K562 (cell line): ENCODE results near the gene NOX5. TPM values are rescaled to one million over a fixed set of nuclear protein-coding genes. Genes with fewer than 3 reads are reported as not detected.

Experiments used
- ATAC-seq: fragments of 200-7000 bp; cut with Tn5 transposase; 3 replicates; pipeline ENCODE4 v1.9.1; 2020; ENCODE audit warnings: moderate library complexity
- BruUV-seq: library from RNA; stranded (reverse); fragments of 400-500 nt; replicated peaks from 2 replicates; lab custom pipeline; 2021; lab: Mats Ljungman, UMichigan
- CTCF ChIA-PET: fragments of 300-600 bp; formaldehyde crosslinking; extraction: SDS; loops from one replicate; lab custom pipeline; 2021; ENCODE audit warnings: low intra/inter-chr PET ratio; lab: Yijun Ruan, JAX
- POLR2A ChIA-PET: fragments of 300-600, 350-650 bp; sonication (Branson Sonifier 250); formaldehyde crosslinking; extraction: SDS; loops from one replicate; lab custom pipeline; 2021; ENCODE audit warnings: antibody characterized with exemption, inconsistent platforms; lab: Yijun Ruan, JAX
- DNase-seq, 4 experiments: peaks; one replicate each; pipeline versions ENCODE4 v3.0.0 to v3.0.0-alpha.2; 2011 to 2018; ENCODE audit warnings: low spot score in 3 of 4, mixed read lengths in 3 of 4; ENCODE audit errors: extremely low read depth in 1 of 4
- FAIRE-seq: peaks from 2 replicates; lab custom pipeline; 2011; peaks lifted over from hg19 to GRCh38; lab: Jason Lieb, UNC
- H2AFZ ChIP-seq: 2 replicates; pipeline ENCODE4 v1.6.0; 2011; ENCODE audit warnings: low read depth, low read length, control low read depth, inconsistent platforms
- H3K27ac ChIP-seq: fragments of 200-600 bp; 3 replicates; pipeline ENCODE4 v1.8.0; 2011; ENCODE audit warnings: low read depth, mild to moderate bottlenecking, control low read depth, inconsistent platforms, low read length, moderate library complexity, mixed read lengths; ENCODE audit errors: extremely low read depth
- H3K27me3 ChIP-seq, 2 experiments: fragments of 300-600 bp in 1 of 2; 2 replicates in 1 of 2; 3 replicates in 1 of 2; pipeline versions ENCODE4 v1.6.0 to v1.8.0; 2011; ENCODE audit warnings: inconsistent platforms in 2 of 2, low read length in 2 of 2, mild to moderate bottlenecking in 1 of 2, mixed read lengths in 1 of 2, moderate library complexity in 1 of 2; ENCODE audit not compliant: control insufficient read depth in 2 of 2, insufficient read depth in 2 of 2
- H3K36me3 ChIP-seq: fragments of 300-600 bp; 3 replicates; pipeline ENCODE4 v1.8.0; 2011; ENCODE audit warnings: mild to moderate bottlenecking, low read length, inconsistent platforms; ENCODE audit not compliant: control insufficient read depth, insufficient read depth
- H3K4me1 ChIP-seq, 2 experiments: fragments of 200-600 bp in 1 of 2; replicated peaks in 1 of 2; 2 replicates in 1 of 2; 3 replicates in 1 of 2; pipeline versions ENCODE4 v1.5.1 to v1.8.0; 2011; ENCODE audit warnings: inconsistent platforms in 2 of 2, low read length in 2 of 2, mild to moderate bottlenecking in 1 of 2, mixed read lengths in 1 of 2, moderate library complexity in 1 of 2; ENCODE audit not compliant: control insufficient read depth in 2 of 2, insufficient read depth in 2 of 2
- H3K4me2 ChIP-seq: 2 replicates; pipeline ENCODE4 v1.6.1; 2011; ENCODE audit warnings: low read length, control low read depth, inconsistent platforms, mixed read lengths; ENCODE audit not compliant: insufficient read depth
- H3K4me3 ChIP-seq: fragments of 200-600 bp; sonication (generic), shearing (Covaris generic); 2 replicates; pipeline ENCODE4 v1.5.1; 2016; ENCODE audit warnings: control low read depth, inconsistent platforms
- H3K79me2 ChIP-seq: fragments of 200-600 bp; 3 replicates; pipeline ENCODE4 v1.8.0; 2011; ENCODE audit warnings: low read length, inconsistent platforms; ENCODE audit not compliant: control insufficient read depth, insufficient read depth
- H3K9ac ChIP-seq, 2 experiments: 2 replicates each; pipeline versions ENCODE4 v1.6.0 to v1.6.1; 2011; ENCODE audit warnings: low read depth in 2 of 2, low read length in 2 of 2, control low read depth in 1 of 2, inconsistent platforms in 1 of 2, mild to moderate bottlenecking in 1 of 2, mixed read lengths in 1 of 2; ENCODE audit not compliant: insufficient read depth in 1 of 2
- H3K9me1 ChIP-seq: one replicate; pipeline ENCODE4 v1.6.0; 2011; ENCODE audit warnings: inconsistent platforms, mild to moderate bottlenecking, low read length, moderate library complexity; ENCODE audit not compliant: control insufficient read depth, insufficient read depth
- H3K9me3 ChIP-seq: replicated peaks from 2 replicates; pipeline ENCODE4 v1.5.1; 2011; ENCODE audit warnings: low read depth, low read length, inconsistent platforms; ENCODE audit not compliant: control insufficient read depth, insufficient read depth
- H4K20me1 ChIP-seq: replicated peaks from 2 replicates; pipeline ENCODE4 v1.6.1; 2011; ENCODE audit warnings: low read length, inconsistent platforms, mixed read lengths; ENCODE audit not compliant: control insufficient read depth, insufficient read depth
- C11orf30 ChIP-seq: fragments of 450-650 bp; IDR thresholded peaks from 2 replicates; pipeline ENCODE4 v1.6.1; 2016; ENCODE audit warnings: low read depth, mild to moderate bottlenecking
- CREBBP ChIP-seq: IDR thresholded peaks from one replicate; pipeline ENCODE4 v1.6.1; 2012; ENCODE audit warnings: low read depth, mild to moderate bottlenecking, control low read depth, inconsistent platforms, low read length
- MAFF ChIP-seq: IDR thresholded peaks from 2 replicates; pipeline ENCODE4 v1.6.1; 2012; ENCODE audit warnings: low read length, improper control_type of control experiment
- MAFG ChIP-seq: fragments of 450-650 bp; conservative IDR thresholded peaks from 2 replicates; pipeline ENCODE4 v1.6.1; 2016; ENCODE audit warnings: missing genetic modification characterization, missing compliant biosample characterization
- MAFK ChIP-seq: IDR thresholded peaks from 2 replicates; pipeline ENCODE4 v1.6.1; 2011; ENCODE audit warnings: low read length, improper control_type of control experiment
- SMARCA4 ChIP-seq: fragments of 450-650 bp; IDR thresholded peaks from 2 replicates; pipeline ENCODE4 v1.6.1; 2016
- SNIP1 ChIP-seq: fragments of 450-650 bp; IDR thresholded peaks from 2 replicates; pipeline ENCODE4 v1.7.1; 2017; ENCODE audit warnings: low read depth, mild to moderate bottlenecking
- ZNF316 ChIP-seq: fragments of 450-650 bp; IDR thresholded peaks from 2 replicates; pipeline ENCODE4 v1.6.1; 2016
- in situ Hi-C: fragments of 300-500 bp; cut with MboI; formaldehyde crosslinking; loops from 4 replicates; pipeline ENCODE4 v1.15.0; 2018; ENCODE audit warnings: inconsistent platforms, mixed read lengths
- intact Hi-C: fragments of 100-400 bp; cut with micrococcal nuclease; formaldehyde crosslinking; loops from 2 replicates; pipeline ENCODE4 v1.14.2; 2022
- polyA plus RNA-seq, 8 experiments: library from polyadenylated mRNA; depleted of rRNA in 4 of 8; stranded (reverse) in 5 of 8; unstranded in 3 of 8; fragments of >200 nt; fragmentation: Nextera tagmentation in 2 of 8; fragmentation: Illumina TruSeq in 1 of 8; extraction: Ambion mirVana in 2 of 8; extraction: Trizol in 1 of 8; gene quantifications; 2 replicates each; pipeline versions ENCODE4 v1.2.1 to v1.2.3, GENCODE V29; 2011 to 2014; ENCODE audit warnings: inconsistent platforms in 1 of 8, missing spikeins in 1 of 8
- total RNA-seq, 7 experiments: library from RNA; depleted of rRNA in 6 of 7; stranded (reverse); fragments of >200 nt in 6 of 7; fragmentation: Illumina TruSeq in 2 of 7; extraction: Trizol in 2 of 7; gene quantifications; 2 replicates each; pipeline versions ENCODE4 v1.2.1 to v1.2.3, GENCODE V29; 2011 to 2021; ENCODE audit warnings: low replicate concordance in 1 of 7
- TF ChIP-seq, protein P1 (sequence below): fragments of 450-650 bp; IDR thresholded peaks from 2 replicates; pipeline ENCODE4 v1.6.1; 2016; ENCODE audit warnings: mild to moderate bottlenecking, moderate library complexity

Gene NOX5
- total and polyA plus RNA-seq, 9 of the 15 experiments (the other 6 are each of a cell fraction or from before 2014, with no cell fraction given): 0.01 TPM; not detected in 8

DNA sequence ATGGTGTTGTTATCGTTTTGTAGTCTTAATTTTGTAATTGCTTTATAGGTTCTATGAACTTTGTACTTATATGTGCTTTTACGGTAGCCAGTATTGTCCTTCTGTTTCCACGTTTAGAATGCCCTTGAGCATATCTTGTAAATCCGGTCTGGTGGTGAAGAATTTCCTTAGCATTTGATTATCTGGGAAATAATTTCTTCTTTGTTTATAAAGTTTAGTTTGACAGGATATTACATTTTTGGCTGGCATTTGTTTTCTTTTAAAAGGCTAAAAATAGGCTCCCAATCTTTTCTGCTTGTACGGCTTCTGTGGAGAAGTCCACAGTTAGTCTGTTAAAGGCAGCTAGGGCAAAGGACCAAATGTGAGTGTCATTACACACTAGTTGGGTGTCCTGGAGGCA, 47.5 kb upstream of the NOX5 start (continued):
- TF ChIP-seq SNIP1 (no peak), CREBBP (no peak)

DNA sequence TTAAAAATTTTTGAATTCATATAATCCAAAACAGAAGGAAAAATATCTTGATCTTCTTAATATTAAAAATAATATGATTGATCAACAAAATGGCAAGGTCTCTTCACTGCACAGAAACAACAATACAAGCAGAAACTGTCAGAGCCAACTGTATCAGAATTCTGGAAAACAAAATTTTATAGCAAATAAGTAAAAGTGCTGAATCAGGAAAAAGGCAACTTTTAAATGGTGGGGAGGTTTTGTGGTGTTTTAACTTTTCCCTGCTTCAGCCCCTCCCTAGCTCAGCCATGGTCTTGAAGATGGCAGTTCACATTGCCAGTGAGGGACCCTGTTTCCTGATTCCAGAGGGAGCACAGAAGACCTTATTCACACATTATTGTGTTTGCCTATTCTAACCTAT, 46.5 kb upstream of the NOX5 start:
- Histone ChIP-seq H3K4me1 (peaks cover 2 to 9% of the 10 kb centered on the region in 2 experiments; a peak in 4 of 5 replicates), H3K36me3 (no peaks in the 10 kb centered on the region), H2AFZ (no peak overlapping the region), H3K27ac (no peak overlapping the region), H3K9me3 (peaks cover 4% of the 10 kb centered on the region; the same call in 1 of the 2 replicates), H3K4me3 (no peak overlapping the region), H3K9ac (no peak overlapping the region), H3K4me2 (no peak overlapping the region), H3K9me1 (peaks cover 2% of the 10 kb centered on the region), H4K20me1 (no peaks in the 10 kb centered on the region), H3K27me3 (no peaks in the 10 kb centered on the region)
- ATAC-seq (no peak), DNase-seq (no peak), FAIRE-seq (no peak)
- no TSS peak for BruUV-seq
- intact Hi-C loops: no loop called here
- in situ Hi-C loops: no loop called here
- TF ChIP-seq C11orf30: peak; percentile 78
- TF ChIP-seq, protein P1, sequence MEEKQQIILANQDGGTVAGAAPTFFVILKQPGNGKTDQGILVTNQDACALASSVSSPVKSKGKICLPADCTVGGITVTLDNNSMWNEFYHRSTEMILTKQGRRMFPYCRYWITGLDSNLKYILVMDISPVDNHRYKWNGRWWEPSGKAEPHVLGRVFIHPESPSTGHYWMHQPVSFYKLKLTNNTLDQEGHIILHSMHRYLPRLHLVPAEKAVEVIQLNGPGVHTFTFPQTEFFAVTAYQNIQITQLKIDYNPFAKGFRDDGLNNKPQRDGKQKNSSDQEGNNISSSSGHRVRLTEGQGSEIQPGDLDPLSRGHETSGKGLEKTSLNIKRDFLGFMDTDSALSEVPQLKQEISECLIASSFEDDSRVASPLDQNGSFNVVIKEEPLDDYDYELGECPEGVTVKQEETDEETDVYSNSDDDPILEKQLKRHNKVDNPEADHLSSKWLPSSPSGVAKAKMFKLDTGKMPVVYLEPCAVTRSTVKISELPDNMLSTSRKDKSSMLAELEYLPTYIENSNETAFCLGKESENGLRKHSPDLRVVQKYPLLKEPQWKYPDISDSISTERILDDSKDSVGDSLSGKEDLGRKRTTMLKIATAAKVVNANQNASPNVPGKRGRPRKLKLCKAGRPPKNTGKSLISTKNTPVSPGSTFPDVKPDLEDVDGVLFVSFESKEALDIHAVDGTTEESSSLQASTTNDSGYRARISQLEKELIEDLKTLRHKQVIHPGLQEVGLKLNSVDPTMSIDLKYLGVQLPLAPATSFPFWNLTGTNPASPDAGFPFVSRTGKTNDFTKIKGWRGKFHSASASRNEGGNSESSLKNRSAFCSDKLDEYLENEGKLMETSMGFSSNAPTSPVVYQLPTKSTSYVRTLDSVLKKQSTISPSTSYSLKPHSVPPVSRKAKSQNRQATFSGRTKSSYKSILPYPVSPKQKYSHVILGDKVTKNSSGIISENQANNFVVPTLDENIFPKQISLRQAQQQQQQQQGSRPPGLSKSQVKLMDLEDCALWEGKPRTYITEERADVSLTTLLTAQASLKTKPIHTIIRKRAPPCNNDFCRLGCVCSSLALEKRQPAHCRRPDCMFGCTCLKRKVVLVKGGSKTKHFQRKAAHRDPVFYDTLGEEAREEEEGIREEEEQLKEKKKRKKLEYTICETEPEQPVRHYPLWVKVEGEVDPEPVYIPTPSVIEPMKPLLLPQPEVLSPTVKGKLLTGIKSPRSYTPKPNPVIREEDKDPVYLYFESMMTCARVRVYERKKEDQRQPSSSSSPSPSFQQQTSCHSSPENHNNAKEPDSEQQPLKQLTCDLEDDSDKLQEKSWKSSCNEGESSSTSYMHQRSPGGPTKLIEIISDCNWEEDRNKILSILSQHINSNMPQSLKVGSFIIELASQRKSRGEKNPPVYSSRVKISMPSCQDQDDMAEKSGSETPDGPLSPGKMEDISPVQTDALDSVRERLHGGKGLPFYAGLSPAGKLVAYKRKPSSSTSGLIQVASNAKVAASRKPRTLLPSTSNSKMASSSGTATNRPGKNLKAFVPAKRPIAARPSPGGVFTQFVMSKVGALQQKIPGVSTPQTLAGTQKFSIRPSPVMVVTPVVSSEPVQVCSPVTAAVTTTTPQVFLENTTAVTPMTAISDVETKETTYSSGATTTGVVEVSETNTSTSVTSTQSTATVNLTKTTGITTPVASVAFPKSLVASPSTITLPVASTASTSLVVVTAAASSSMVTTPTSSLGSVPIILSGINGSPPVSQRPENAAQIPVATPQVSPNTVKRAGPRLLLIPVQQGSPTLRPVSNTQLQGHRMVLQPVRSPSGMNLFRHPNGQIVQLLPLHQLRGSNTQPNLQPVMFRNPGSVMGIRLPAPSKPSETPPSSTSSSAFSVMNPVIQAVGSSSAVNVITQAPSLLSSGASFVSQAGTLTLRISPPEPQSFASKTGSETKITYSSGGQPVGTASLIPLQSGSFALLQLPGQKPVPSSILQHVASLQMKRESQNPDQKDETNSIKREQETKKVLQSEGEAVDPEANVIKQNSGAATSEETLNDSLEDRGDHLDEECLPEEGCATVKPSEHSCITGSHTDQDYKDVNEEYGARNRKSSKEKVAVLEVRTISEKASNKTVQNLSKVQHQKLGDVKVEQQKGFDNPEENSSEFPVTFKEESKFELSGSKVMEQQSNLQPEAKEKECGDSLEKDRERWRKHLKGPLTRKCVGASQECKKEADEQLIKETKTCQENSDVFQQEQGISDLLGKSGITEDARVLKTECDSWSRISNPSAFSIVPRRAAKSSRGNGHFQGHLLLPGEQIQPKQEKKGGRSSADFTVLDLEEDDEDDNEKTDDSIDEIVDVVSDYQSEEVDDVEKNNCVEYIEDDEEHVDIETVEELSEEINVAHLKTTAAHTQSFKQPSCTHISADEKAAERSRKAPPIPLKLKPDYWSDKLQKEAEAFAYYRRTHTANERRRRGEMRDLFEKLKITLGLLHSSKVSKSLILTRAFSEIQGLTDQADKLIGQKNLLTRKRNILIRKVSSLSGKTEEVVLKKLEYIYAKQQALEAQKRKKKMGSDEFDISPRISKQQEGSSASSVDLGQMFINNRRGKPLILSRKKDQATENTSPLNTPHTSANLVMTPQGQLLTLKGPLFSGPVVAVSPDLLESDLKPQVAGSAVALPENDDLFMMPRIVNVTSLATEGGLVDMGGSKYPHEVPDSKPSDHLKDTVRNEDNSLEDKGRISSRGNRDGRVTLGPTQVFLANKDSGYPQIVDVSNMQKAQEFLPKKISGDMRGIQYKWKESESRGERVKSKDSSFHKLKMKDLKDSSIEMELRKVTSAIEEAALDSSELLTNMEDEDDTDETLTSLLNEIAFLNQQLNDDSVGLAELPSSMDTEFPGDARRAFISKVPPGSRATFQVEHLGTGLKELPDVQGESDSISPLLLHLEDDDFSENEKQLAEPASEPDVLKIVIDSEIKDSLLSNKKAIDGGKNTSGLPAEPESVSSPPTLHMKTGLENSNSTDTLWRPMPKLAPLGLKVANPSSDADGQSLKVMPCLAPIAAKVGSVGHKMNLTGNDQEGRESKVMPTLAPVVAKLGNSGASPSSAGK: no peak
- peak; percentile 80 for TF ChIP-seq MAFF
- peak; percentile 87 for TF ChIP-seq ZNF316
- TF ChIP-seq MAFG (tag): peak; percentile 76
- TF ChIP-seq SMARCA4: no peak
- peak; percentile 84 for TF ChIP-seq MAFK
- TF ChIP-seq, all 486 proteins: peak for 5
- no peaks in the 10 kb centered on the region for H3K79me2 ChIP-seq
- ChIA-PET CTCF (no interaction called here), POLR2A (no interaction called here)
